GM18868 (cell line): ENCODE measurements around the gene ERC2.
"Not testable (repeated sequence)": the region's sequence is repeated elsewhere in the genome, so short reads cannot be mapped to it uniquely, and the experiment has no call there.

ENCODE experiments used
- ATAC-seq: cut with Tn5 transposase; IDR thresholded peaks from one replicate; pipeline ENCODE4 v1.9.1; 2021; ENCODE audit warnings: mild to moderate bottlenecking, moderate library complexity; ENCODE audit not compliant: unreplicated experiment

ERC2 gene

DNA sequence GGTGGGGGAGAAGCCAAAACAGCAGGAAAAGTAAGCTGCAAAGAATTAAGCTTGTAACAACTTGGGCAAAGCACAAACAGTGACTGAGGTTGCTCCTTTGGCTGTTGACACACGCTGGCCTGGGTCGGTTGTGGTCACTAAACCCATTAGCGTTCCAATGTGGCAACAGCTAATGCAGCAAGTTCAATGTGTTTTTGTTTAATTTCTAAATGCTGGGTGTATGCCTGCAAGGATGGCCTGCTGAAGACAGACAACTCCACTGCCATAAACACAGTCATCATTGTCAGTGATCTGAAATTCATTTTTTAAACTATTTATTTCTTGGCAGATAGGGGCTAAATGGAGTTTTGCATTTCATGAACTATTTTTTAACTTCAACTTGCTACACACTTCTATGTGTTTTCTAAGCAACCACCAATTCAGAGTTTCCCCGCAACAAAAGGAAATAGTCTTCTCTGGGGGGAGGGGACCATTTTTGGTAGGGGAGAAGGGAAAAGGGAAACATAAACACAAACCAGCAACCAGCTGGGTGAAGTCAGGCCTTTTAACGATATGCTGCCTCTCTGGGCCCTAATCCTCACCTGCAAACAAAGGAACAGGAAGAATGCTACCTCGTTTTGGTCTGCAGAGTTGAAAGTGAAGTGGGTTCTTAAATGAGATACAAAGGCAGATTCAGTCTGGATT, 946.4 kb downstream of the ERC2 start:
- no peak for ATAC-seq

DNA sequence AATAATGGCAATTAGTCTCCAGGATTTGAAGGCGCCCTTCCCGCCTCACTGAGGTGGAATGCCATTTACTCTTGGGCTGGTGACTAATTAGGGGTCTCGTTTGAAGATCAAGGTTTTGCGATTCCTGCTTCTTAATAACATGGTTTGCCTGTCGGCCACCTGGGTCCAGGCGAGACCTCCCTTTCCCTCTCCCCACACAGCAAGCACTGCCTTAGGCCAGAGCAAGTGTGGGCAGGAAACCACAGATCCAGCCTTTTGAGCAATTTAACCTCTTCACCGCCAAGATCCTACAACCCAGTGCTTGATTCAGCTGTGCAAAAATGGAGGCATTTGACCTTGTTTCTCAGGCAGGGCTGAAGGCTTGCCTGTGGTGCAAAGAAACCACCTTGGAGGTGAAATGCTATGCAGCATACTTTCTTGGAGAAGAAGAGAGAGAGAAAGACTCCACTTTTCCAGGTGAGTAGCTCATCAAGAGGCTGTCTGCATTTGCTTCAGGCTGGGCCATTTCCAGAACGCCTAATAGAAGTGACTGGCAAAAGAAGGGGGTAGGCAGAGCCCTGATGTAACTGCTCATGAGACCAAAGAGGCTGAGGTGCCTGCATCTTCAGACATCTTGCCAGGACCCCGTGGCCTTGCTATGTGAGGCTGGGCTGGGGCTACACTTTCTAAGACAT, 947.1 kb downstream of the ERC2 start:
- no peak for ATAC-seq

DNA sequence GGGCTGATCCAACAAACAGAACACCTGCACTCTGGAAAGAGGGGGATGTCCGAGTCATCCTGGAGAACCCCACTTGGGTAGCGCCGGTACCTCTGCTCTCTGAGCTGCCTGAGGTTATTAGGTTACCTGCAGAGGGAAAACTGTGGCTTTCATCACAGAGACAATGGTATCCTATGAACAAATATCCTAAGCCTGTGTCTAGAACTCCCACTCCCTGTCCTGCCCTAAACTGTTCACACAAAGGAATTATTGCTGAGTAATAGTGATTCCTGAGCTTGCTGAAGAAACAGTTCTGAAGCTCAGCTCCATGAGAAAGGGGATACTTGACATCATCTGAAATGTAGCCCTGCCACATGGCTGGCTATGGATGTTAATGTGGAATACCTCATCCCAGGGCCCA, 949.2 kb downstream of the ERC2 start:
- no peak for ATAC-seq

DNA sequence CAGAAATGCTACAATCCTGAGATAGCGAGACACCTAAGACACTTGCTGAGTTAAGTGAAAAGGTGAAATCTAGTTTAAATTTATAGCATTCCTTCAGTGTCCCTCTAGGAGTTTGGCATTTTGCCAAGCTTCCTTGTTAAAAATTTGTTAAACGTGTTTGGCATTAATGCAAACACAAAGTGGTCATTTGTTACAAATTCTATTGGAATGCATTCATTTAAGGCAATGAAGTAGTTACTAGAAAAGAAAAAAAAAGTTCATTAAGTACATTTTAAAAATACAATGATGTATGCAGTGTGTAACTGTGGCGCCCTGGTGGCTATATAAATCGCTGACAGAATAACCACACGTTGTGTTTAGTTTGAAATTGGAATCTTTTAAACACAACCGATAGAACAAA, 949.8 kb downstream of the ERC2 start:
- ATAC-seq, result no peak

DNA sequence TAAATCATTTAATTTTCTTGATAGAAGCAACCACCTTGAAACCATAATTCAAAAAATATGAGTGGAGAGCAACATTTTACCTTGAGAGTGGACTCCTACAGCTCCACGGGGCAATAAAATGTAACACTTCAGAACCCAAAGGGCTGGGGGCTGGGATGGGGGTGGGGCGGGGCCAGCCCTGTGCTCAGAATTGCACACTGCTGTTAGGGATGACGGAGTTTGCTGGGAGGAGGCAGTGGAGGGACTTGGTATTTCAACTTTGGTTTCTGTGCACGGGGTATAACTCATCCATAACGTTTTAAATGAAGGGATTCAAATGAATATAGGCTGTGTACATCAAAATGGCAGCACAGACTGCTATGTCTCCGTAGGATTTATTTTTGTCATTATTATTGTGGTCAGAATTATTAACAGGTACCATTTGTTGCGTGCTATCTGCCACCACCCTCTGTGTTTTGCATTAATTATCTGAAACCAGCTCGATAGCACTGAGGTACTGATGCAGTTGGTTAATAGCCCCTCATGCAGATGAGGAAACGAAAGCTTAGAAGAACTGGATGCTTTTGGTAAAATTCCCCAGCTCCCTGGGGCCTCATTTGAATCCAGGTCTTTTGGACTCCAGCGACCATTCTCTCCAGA, 951.8 kb downstream of the ERC2 start:
- no peak for ATAC-seq

DNA sequence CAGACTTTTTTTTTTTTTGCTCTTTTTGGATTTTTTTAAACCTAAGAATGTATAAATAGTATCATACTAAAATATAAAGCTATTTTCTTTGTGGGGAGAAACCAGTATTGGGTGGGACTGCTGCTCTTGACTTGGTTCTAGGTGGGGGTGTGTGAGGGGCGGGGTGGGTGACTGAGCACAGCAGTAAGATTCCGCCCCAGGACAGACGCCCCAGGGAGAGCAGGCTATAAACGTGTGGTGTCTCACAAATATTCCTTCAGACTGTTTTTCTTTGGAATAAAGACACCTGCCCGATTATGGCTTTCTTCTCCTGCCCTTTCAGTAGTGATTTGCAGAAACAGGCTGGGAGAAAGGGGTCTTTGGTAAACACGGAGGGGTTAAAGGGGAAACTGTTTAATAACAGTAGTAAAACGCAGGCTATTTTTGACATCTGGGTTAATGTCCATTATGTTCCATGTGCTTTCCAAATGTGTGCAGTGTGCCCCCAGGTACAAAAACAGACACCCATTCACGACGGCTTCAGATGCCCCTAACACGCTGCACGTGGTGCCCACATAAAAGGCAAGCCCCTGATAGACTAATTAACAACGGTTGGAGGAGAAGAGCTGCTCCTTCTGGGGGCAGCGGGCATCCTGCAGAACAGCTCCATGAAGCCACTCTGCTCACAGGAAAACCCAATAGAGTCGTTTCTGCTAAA, 952.6 kb downstream of the ERC2 start:
- no peak for ATAC-seq

DNA sequence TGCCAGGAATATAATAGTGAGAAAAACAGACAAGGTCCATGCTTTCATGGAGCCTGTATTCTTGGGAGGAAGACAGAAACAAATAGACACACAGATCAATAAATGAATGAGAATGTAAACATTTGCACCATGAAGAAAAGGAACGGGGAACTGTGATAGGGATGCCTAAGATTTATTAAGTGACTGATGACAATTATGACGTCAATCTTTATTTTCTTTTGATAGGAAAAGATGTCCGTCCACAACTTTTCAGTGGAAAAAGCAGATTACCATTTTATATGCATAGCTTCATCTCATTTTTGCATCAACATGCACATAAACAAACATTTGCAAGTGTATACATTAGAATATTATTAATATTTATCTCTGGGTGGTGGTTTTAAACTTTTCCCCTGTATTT, 953.3 kb downstream of the ERC2 start:
- no peak for ATAC-seq

DNA sequence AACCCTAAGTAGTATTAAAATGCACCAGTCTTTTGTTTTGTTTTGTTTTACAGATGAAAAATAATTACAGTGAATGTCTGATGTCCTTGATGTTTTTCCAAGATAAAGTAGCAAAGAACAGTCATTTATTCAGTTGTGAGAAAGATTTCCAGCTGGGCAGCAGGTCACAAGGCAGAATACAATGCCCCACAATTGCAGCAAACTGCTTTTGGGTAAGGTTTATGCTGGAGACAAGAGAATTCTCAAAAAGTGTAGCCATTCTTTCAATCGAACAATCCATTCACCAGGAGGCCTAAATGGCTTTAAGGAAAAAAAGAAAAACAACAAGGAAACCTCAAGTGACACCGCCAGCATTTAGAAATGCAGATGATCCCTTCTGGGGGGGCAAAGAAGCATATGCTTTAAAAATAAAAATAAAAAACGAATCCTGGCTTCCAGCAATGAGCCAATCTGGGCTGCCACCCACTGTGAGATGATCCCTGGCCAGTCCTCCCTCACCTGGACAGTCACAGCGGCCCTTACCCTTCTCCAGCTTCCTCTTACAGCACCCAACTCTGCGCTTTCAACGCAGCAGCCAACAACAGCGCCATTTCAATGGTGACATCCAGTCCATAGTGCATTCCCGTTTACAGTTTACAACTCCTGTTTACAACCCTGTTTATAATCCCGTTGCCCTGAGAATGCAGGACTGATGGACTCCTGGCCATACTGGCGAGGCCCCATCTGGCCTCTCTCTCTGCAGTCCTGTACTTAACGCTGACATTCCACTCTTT, 955.5 kb downstream of the ERC2 start:
- ATAC-seq, result no peak

DNA sequence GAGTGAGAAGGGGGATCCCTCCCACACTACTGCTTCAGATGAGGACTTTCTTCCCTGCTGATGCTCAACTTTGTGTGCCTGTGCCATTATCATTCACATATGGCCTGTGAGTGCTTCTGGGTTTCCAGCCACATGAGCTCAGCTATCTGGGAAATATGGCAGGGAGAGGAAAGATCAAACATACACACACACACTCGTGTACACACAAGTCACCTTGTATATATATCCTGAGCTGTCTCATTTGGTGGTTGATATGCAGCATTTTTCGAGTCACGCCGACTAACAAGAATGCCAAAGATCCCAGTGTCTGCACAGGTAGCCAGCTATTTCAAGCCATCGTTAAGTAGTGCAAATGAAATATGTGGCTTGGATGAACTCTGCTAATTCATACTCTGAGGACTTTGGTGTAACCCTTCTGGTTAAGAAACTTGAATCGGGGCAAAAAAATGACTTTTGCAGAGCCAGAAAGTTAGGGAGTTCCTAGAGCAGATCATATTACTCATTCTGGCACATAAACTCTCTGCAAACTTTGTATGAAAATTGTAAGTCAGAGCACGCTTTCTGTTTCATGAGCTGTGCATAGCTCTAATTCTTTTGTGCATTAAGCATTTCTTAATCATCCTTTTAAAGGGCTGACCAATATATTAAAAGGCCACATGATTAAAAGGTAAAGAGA, 956.2 kb downstream of the ERC2 start:
- no peak for ATAC-seq

DNA sequence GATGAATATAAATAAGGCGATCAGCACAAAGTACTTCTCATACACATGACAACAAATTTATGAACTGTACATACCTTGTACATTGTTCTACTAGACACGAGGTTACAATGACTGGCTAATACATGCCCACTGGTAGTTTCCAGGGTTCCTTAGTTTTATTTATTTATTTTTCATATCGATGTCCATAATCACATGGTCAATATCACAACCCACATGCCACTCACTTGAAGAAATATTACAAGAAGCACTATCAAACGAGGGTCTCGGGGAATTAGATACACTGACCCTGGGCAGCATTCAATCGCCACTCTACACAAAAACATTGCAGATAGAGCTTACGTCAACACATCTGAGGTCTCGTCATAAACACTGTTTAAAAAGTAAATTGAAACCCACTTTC, 959.9 kb downstream of the ERC2 start:
- no peak for ATAC-seq

DNA sequence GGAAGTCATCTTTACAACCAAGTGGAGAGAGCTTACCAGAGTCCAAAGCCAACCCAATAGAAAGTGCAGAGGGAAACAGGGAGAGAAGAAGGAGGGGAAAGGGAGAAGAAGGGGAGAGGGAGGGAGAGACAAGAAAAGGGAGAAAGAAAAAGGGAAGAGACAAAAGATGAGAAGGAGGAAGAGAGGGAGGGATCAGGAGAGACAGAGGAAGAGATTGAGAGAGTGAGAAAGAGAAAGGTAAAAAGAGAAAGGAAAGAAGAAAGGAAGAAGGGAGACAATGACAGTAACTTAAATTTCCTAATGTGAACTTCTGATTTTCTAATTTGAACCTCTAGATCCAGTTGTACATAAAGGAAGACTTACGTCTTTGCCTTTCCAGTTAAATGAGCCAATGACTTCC, 960.5 kb downstream of the ERC2 start:
- no peak for ATAC-seq

DNA sequence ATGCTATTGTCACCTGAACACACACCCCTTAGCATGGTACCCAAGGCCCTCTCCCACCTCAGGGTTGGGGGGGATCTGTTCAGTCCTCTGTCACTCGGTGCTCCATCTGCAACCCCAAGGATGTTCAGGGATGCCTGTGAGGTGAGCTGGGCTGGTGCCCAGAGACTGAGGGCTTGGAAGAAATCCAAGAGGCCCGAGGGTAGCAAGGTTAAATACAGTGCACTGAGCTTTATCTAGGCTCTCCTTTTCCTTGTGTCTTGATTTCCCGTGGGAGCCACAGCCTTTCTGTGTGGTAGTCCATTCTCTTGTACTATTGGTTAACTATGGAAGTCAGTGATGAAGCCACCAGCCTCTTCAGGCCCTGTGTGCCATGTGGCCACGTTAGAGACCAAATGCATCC, 962.5 kb downstream of the ERC2 start:
- ATAC-seq, result no peak

DNA sequence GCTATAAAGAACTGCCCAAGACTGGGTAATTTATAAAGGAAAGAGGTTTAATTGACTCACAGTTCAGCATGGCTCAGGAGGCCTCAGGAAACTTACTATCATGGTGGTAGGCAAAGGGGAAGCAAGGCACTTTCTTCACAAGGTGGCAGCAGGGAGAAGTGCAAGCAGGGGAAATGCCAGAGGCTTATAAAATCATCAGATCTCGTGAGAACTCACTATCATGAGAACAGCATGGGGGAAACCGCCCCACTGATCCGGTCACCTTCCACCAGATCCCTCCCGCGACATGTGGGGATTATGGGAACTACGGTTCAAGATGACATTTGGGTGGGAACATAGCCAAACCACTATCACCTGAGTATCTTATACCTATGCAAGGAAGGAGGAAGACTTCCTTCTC, 963.2 kb downstream of the ERC2 start:
- ATAC-seq, result not testable (repeated sequence)

DNA sequence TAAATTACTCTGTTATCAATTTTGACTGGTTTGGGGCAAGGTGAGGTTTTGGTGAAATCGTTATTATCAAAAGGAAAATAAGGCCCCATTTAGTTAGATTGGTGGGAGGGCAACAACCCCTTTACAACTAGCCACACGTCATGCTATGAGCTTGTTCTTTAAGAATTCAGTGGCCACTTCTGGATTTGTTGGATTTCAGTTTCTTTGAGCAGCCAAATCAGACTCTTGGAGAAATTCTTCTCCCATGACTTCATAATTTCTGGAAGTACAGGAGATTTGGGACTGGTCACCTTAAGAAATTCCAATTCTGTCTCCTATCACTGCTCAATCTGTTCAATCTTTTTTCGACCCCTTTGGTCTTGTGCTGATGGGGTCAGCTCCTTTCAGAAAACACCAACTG, 966.4 kb downstream of the ERC2 start:
- ATAC-seq, result no peak

DNA sequence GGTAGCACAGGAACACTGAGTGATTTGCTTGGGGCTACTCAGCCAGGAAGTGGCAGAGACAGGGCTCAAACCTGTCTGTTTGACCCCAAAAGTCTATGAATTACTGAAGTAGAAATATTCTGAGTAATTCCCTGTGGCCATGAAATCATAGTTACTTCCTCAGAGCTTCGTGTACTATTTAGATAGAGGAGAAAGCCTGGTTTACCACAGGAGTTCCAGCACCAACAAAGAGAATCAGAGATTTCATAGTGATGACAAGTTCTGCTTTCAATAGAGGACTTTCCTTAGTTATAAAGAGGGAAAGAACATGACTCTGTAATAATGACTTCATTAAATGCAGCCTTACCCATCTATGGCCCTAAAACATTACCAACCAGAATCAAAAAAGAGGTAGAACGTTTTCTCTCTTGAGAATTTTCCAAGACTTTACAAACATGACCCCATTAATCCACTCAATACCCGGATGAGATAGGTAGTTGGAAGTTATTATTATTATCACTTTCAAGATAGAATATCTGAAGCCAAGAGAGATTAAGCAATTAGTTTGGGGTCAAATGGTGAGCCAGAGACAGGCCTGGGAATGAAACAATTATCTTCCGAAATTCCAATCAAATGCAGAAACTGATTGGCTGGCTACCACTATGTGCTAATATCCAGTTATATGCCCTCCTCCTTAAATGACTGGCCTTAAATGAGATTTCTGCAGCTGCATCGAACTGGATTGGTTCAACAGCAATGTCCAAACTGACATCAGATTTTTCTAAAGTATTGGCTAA, 967.5 kb downstream of the ERC2 start:
- ATAC-seq, result no peak

DNA sequence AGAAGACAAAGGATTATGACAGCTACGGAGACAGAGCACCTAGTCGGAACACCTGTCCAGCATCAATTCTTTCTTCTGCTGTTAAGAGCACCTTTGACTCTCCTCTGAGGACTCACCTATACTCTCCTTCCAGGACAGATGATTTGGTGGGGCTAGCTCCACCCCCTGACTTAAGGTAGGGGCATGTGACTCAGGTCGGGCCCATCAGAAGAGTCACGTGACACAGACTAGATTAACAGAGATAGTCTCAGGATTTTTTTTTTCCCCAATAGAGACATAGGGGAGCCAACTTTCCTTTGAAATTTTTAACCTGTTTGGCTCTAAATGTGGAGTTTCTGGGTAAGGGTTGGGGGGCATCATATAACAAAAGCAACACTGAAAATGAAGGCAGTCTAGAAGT, 969.7 kb downstream of the ERC2 start:
- no peak for ATAC-seq

DNA sequence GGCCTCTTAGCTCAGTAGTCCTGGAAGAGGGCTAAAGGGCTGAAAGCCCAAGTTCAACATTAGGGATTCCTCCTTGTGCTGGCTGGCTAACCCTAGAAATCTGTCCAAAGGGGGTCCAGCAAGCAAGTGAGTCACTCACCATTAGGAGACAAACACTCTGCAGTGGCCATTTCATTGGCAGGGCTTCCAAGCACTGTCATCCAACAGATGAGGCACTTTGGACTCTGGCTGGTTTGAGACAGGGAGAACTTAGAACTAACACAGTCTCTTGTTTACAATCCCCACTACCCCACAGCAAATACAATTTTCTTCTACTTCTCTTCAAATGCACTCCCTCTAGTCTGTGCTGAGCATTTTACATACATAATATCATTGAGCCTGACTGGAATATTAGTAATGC, 971.0 kb downstream of the ERC2 start:
- no peak for ATAC-seq

DNA sequence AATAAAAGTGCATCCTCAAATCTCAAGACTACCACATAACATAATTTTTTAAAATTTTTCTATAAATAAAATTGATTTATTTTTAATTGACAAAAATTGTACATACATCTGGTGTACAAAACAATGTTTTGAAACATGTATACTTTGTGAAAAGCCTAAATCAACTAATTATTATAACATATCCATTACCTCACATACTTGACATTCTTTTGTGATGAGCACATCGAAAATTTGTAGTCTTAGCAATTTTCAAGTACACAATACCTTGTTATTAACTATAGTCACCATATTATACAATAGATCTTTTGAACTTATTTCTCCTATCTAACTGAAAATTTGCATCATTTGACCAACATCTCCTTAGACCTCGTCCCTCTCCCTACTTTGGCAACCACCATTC, 973.3 kb downstream of the ERC2 start:
- no peak for ATAC-seq

DNA sequence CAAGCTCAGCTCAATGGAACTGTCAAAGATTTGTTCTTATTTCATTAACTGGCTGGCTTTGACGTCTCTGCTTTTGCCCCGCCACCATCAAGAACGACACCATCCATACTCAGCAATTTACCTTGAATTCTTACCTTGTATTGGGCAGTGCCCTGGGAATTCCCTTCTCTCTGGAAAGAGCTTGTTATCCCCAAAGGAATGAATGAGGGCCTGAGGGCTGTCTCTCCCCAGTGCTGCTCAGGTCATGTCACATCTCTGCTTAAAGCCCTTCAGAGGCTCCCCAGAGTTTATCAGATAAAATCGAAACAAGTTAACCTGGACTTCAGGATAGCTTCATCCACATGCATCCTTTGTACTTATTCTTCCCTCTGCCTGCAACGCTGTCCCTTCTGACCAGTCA, 975.3 kb downstream of the ERC2 start:
- no peak for ATAC-seq

DNA sequence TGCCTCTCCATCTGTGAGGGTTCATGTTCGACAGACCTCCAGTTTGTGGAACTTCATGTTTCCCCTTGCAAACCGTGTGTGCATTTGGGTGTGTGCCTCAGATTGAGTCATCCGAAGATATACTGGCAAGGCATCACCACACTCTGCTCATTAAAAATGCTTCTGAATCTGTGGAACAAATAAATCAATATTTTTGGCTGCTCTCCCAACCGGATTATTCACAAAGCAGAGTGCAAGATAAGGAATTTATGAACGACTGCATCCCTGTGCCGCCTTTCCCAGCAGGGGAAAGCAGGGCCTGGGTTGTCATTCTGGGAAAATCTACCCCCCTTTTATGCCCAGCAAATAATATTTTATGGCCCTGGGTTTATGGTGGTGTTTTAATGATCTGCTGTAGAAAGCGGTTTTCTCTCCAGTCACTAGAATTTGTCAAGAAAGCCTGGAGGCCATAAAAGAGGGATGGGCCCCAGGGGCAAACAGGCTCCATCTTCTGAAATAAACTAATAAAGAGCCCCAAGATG, 976.9 kb downstream of the ERC2 start:
- ATAC-seq, result no peak
